Right lobe of liver (tissue), 4 donors: ENCODE results near the gene TBC1D10A.

Experiments
- POLR2A ChIP-seq: fragments of 450-650 bp; IDR thresholded peaks from one replicate; pipeline ENCODE4 v1.6.1; 2017; ENCODE audit warnings: antibody characterized with exemption, mild to moderate bottlenecking
- TF ChIP-seq, protein P1 (sequence below), 4 donors: fragments of 200-600 bp in 3 of 4; fragments of 450-650 bp in 1 of 4; IDR thresholded peaks; one replicate each; pipeline versions ENCODE4 v1.5.1 to v1.8.0; 2016 to 2022; ENCODE audit warnings: antibody characterized with exemption in 4 of 4, mild to moderate bottlenecking in 2 of 4
- donor health status: DM: no; HTN: no; CAD: no.
- donor health status: DM: no; HTN: no; CAD: no.
- donor health status: DM: no; HTN: yes; CAD: no.

DNA sequence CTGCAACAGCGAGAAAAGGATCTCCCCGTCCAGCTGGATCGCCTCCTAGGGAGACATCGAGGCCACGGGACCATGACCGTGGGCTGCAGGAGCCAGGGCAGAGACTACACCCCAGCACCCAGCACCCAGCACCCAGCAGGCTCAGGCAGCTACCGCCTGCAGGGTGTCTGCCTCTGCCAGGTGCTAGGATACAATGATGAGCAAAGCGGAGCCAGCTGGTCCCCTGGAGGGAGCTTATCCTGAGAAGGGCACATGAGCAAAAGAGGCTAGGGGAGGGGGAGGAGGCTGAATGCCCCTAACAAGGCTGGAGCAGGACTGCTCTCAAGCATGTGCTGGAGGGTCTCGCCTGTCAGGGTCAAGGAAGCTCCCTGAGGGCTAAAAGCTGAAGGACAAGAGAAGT is 32.7 kb downstream of the TBC1D10A start:
- TF ChIP-seq, protein P1, sequence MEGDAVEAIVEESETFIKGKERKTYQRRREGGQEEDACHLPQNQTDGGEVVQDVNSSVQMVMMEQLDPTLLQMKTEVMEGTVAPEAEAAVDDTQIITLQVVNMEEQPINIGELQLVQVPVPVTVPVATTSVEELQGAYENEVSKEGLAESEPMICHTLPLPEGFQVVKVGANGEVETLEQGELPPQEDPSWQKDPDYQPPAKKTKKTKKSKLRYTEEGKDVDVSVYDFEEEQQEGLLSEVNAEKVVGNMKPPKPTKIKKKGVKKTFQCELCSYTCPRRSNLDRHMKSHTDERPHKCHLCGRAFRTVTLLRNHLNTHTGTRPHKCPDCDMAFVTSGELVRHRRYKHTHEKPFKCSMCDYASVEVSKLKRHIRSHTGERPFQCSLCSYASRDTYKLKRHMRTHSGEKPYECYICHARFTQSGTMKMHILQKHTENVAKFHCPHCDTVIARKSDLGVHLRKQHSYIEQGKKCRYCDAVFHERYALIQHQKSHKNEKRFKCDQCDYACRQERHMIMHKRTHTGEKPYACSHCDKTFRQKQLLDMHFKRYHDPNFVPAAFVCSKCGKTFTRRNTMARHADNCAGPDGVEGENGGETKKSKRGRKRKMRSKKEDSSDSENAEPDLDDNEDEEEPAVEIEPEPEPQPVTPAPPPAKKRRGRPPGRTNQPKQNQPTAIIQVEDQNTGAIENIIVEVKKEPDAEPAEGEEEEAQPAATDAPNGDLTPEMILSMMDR (IDR thresholded peaks at IDR 0.05): no peak
- TF ChIP-seq POLR2A: no peak
